Left lung (tissue), 10 donors: ENCODE data around the gene GALNT8. TPM values are rescaled to one million over a fixed set of nuclear protein-coding genes. Genes with fewer than 3 reads are reported as not detected.
"Not testable (repeated sequence)": the region's sequence is repeated elsewhere in the genome, so short reads cannot be mapped to it uniquely, and the experiment has no call there.

Experiments used
- ATAC-seq: fragments of 200-7000 bp; cut with Tn5 transposase; one replicate; pipeline ENCODE4 v1.9.1; 2020; ENCODE audit warnings: moderate library complexity
- DNase-seq, 4 donors: peaks; one replicate each; pipeline ENCODE4 v3.0.0-alpha.2; 2013 to 2020
- H3K27ac ChIP-seq, 2 donors: fragments of 200-600 bp; sonication (generic) in 1 of 2; one replicate each; pipeline versions ENCODE4 v1.5.0 to v1.8.0; 2020 to 2021
- H3K27me3 ChIP-seq, 2 donors: fragments of 200-600 bp; sonication (generic) in 1 of 2; one replicate each; pipeline versions ENCODE4 v1.5.0 to v1.8.0; 2020 to 2021
- H3K36me3 ChIP-seq, 2 donors: fragments of 200-600 bp; sonication (generic) in 1 of 2; one replicate each; pipeline versions ENCODE4 v1.5.0 to v1.8.0; 2020 to 2021
- H3K4me1 ChIP-seq, 2 donors: fragments of 200-600 bp; one replicate each; pipeline ENCODE4 v1.8.0; 2021
- H3K4me3 ChIP-seq, 2 donors: fragments of 200-600 bp; sonication (generic) in 1 of 2; one replicate each; pipeline versions ENCODE4 v1.5.0 to v1.8.0; 2020 to 2021; ENCODE audit warnings: mild to moderate bottlenecking in 1 of 2
- H3K9me3 ChIP-seq, 2 donors: fragments of 200-600 bp; sonication (generic) in 1 of 2; one replicate each; pipeline versions ENCODE4 v1.5.0 to v1.8.0; 2020 to 2021
- intact Hi-C, 2 donors: fragments of 100-400 bp; cut with DNase I; formaldehyde crosslinking; loops; one replicate each; pipeline versions ENCODE4 v1.11.2 to v1.14.2; 2022
- polyA plus RNA-seq, 6 donors: library from polyadenylated mRNA; unstranded; fragments of 120-200 nt; gene quantifications; one replicate each; pipeline ENCODE4 v1.2.1, GENCODE V29; 2013; ENCODE audit not compliant: insufficient read length in 6 of 6
- total RNA-seq, 2 donors: library from RNA; stranded (reverse); fragmentation: NEBNext Ultra II Directional; extraction: Animal tissue kit (Norgen Biotek cat#: 25700); gene quantifications; one replicate each; pipeline ENCODE4 v1.2.1, GENCODE V29; 2021
- TF ChIP-seq, protein P1 (sequence below), 2 donors: fragments of 200-600 bp; sonication (generic) in 1 of 2; IDR thresholded peaks; one replicate each; pipeline versions ENCODE4 v1.5.0 to v1.8.0; 2021; ENCODE audit warnings: antibody characterized with exemption in 2 of 2
- donor health status: DM: no; HTN: yes; CAD: no.
- donor health status: DM: no; HTN: no; CAD: no.

The GALNT8 gene
- total and polyA plus RNA-seq, 8 donors: 0.09 to 2.3 (median 1.3) TPM

DNA sequence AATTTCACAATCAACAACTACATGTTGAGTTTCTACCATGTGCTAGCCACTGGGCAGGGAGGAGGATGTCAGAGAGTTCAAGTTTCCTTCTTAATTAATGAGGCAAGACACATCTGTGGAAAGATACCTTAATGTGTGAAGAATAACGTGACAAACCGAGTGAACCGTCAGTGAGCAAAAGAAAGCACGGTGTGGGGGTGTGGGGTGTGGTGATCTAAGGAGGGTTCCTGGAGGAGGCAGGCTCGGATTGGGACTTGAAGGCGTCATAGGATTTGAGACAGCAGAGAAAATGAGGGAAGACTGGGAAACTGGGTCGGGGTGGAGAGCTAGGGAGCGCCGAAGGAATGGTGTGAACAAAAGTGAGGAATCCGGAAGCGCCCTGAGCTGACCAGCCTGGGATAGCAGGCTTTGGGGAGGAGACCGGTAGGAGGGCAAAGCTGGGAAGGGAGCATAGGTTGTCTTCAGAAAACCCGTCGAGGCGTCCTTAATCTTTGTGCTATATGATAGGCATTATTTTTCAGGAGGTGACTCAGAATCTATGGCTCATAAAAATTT is 22.3 kb downstream of the GALNT8 start:
- DNase-seq (no peak), ATAC-seq (no peak)
- intact Hi-C loops: no loop called here
- H3K27me3 ChIP-seq: no peaks in the 10 kb centered on the region
- no peaks in the 10 kb centered on the region for H3K4me1 ChIP-seq
- H3K36me3 ChIP-seq: no peaks in the 10 kb centered on the region
- no peaks in the 10 kb centered on the region for H3K9me3 ChIP-seq
- H3K4me3 ChIP-seq: no peak overlapping the region
- TF ChIP-seq, protein P1, sequence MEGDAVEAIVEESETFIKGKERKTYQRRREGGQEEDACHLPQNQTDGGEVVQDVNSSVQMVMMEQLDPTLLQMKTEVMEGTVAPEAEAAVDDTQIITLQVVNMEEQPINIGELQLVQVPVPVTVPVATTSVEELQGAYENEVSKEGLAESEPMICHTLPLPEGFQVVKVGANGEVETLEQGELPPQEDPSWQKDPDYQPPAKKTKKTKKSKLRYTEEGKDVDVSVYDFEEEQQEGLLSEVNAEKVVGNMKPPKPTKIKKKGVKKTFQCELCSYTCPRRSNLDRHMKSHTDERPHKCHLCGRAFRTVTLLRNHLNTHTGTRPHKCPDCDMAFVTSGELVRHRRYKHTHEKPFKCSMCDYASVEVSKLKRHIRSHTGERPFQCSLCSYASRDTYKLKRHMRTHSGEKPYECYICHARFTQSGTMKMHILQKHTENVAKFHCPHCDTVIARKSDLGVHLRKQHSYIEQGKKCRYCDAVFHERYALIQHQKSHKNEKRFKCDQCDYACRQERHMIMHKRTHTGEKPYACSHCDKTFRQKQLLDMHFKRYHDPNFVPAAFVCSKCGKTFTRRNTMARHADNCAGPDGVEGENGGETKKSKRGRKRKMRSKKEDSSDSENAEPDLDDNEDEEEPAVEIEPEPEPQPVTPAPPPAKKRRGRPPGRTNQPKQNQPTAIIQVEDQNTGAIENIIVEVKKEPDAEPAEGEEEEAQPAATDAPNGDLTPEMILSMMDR (IDR thresholded peaks at IDR 0.05): no peak
- H3K27ac ChIP-seq: no peak overlapping the region

GRCh38 chr12:4743046-4743445 is 22.8 kb downstream of the GALNT8 start:
- no peaks in the 10 kb centered on the region for H3K27me3 ChIP-seq
- no peak for ATAC-seq
- TF ChIP-seq, protein P1 (IDR thresholded peaks at IDR 0.05): no peak
- intact Hi-C loops: no loop called here
- H3K4me1 ChIP-seq: no peaks in the 10 kb centered on the region
- no peaks in the 10 kb centered on the region for H3K9me3 ChIP-seq
- no peak for DNase-seq
- no peak overlapping the region for H3K4me3 ChIP-seq
- no peak overlapping the region for H3K27ac ChIP-seq
- H3K36me3 ChIP-seq: no peaks in the 10 kb centered on the region

DNA sequence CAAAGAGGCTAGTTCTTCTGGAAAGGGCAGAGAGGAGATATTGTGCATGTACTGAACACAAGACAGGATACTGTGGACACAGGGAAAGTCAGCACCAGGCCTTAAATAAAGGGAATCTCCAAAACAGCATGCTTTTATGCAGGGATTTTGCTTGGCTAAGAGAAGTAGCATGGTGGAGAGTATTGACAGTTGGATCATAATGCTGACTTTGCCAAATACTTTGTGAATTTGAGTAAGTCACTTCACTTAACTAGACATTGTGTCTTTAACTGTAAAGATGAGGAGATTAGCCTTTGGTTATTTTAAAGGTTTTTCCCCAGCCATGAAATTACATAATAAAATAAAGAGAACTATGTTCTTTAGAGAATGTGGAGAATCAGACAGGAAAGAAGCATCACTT is 24.5 kb downstream of the GALNT8 start:
- ATAC-seq (no peak), DNase-seq (no peak)
- Histone ChIP-seq H3K4me3 (no peak overlapping the region), H3K27me3 (no peaks in the 10 kb centered on the region), H3K4me1 (no peaks in the 10 kb centered on the region), H3K36me3 (no peaks in the 10 kb centered on the region), H3K9me3 (no peaks in the 10 kb centered on the region), H3K27ac (no peak overlapping the region)
- TF ChIP-seq, protein P1 (IDR thresholded peaks at IDR 0.05): no peak
- intact Hi-C loops: no loop called here

DNA sequence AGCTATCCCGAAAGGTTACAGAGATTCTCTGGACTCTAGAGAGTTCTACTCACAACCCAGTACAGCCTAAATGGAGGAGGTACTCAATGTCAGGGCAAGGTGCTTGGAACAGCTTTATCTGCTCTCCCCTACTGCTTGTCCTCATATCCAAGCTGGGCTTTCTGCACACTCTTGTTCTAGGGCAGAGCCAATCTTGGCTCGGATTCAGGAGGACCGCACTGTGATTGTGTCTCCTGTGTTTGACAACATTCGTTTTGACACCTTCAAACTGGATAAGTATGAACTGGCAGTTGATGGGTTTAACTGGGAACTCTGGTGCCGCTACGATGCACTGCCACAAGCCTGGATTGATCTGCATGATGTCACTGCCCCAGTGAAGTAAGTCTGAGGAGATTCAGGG is 25.0 kb downstream of the GALNT8 start:
- TF ChIP-seq, protein P1 (IDR thresholded peaks at IDR 0.05): no peak
- no peak for DNase-seq
- Histone ChIP-seq H3K36me3 (no peaks in the 10 kb centered on the region), H3K27ac (no peak overlapping the region), H3K9me3 (no peaks in the 10 kb centered on the region), H3K4me1 (no peaks in the 10 kb centered on the region), H3K4me3 (no peak overlapping the region), H3K27me3 (no peaks in the 10 kb centered on the region)
- ATAC-seq: no peak
- intact Hi-C loops: no loop called here

- H3K27me3 ChIP-seq, H3K9me3 ChIP-seq, H3K27ac ChIP-seq, DNase-seq, ATAC-seq, H3K4me1 ChIP-seq, H3K4me3 ChIP-seq, intact Hi-C loops, H3K36me3 ChIP-seq: not testable (repeated sequence)
Observed at GRCh38 chr12:4751654-4752053, 31.5 kb downstream of the GALNT8 start.

DNA sequence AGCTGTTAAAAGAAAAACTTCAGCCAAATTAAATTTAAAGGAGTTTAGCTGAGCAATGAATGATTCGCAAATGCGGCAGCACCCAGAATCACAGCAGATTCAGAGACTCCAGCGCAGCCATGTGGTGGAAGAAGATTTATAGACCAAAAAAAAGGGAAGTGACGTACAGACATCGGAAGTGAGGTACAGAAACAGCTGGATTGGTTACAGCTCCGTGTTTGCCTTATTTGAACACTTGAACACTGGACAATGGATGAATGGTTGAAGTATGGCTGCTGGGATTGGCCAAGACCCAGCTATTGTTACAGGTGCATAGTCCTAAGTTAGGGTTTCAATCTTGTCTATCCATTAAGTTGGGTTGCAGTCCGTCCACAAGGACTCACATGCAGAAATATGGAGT is 42.6 kb downstream of the GALNT8 start:
- H3K27me3 ChIP-seq: no peaks in the 10 kb centered on the region
- H3K4me1 ChIP-seq: no peaks in the 10 kb centered on the region
- no peak overlapping the region for H3K4me3 ChIP-seq
- H3K36me3 ChIP-seq: no peaks in the 10 kb centered on the region
- ATAC-seq (no peak), DNase-seq (no peak)
- intact Hi-C loops: no loop called here
- TF ChIP-seq, protein P1 (IDR thresholded peaks at IDR 0.05): no peak
- no peaks in the 10 kb centered on the region for H3K9me3 ChIP-seq
- no peak overlapping the region for H3K27ac ChIP-seq
